GM12891 (cell line): ENCODE results near the gene ASAP3.

Experiments used
- POLR2A ChIP-seq: IDR thresholded peaks from 2 replicates; pipeline ENCODE4 v1.6.1; 2011; ENCODE audit warnings: low read depth, low read length, control low read depth
- TAF1 ChIP-seq: IDR thresholded peaks from 2 replicates; pipeline ENCODE4 v1.6.1; 2011; ENCODE audit warnings: low read depth, low read length, control low read depth

DNA sequence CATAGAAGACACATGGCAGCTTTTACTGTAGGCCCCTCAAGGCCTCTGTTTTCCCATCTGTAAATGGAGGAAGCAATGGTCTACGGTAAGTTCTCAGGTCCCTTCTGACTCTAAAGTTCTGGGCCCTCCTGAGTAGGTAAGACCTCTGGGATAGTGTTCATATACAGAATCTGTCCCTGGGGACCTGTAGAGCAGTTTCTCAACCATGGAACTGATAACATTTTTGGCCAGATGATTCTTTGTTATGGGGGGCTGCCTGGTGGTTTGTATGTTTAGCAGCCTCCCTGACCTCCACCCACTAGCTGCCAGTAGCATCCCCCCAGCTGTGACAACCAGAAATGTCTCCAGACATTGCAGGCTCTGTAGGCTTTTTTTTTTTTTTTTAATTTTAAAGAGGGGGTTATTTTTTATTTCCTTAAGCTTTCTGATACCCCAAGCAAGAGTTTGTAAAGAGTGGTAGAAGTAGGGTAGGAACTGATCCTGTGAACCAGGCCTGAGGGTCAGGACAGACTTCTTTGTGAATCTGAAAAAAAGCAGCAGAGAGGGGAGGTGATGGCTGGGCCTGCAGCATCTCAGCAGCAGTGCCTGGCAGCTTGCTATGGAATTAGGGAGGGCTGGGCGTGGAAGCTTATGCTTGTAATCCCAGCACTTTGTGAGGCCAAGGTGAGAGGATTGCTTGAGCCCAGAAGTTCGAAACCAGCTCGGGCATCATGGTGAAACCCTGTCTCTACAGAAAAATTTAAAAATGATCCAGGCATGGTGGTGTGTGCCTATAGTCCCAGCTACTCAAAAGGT, 39.2 kb downstream of the ASAP3 start:
- TF ChIP-seq TAF1 (no peak), POLR2A (no peak)
